Duodenal mucosa (tissue), 2 donors: Measurements from ENCODE around the gene PHAF1.

Experiments used
- H3K27ac ChIP-seq: one replicate; pipeline ENCODE4 v1.7.0; 2013; ENCODE audit warnings: low read depth, low read length
- H3K27me3 ChIP-seq, 2 donors: one replicate each; pipeline ENCODE4 v1.7.0; 2013; ENCODE audit warnings: low read length in 2 of 2, control low read depth in 1 of 2; ENCODE audit not compliant: insufficient read depth in 2 of 2, control insufficient read depth in 1 of 2
- H3K36me3 ChIP-seq, 2 donors: one replicate each; pipeline ENCODE4 v1.7.0; 2013; ENCODE audit warnings: low read length in 2 of 2, control low read depth in 1 of 2; ENCODE audit not compliant: insufficient read depth in 2 of 2, control insufficient read depth in 1 of 2
- H3K4me1 ChIP-seq, 2 donors: one replicate each; pipeline ENCODE4 v1.7.0; 2013; ENCODE audit warnings: low read length in 2 of 2, control low read depth in 1 of 2; ENCODE audit not compliant: insufficient read depth in 2 of 2, control insufficient read depth in 1 of 2
- H3K4me3 ChIP-seq, 2 donors: one replicate each; pipeline ENCODE4 v1.7.0; 2013; ENCODE audit warnings: low read length in 2 of 2, low read depth in 1 of 2
- H3K9ac ChIP-seq, 2 donors: one replicate each; pipeline ENCODE4 v1.7.0; 2013; ENCODE audit warnings: low read length in 2 of 2, low read depth in 1 of 2
- H3K9me3 ChIP-seq, 2 donors: one replicate each; pipeline ENCODE4 v1.7.0; 2013; ENCODE audit warnings: low read length in 2 of 2, control low read depth in 1 of 2; ENCODE audit not compliant: control insufficient read depth in 1 of 2

PHAF1 gene

GRCh38 chr16:67193536-67193935, 83.8 kb downstream of the PHAF1 start:
- Histone ChIP-seq H3K36me3 (peaks cover 43 to 54% of the 10 kb centered on the region in 2 donors), H3K27ac (no peak overlapping the region), H3K9me3 (no peaks in the 10 kb centered on the region), H3K4me3 (peak overlapping the region; percentile 92 to 96), H3K27me3 (no peaks in the 10 kb centered on the region), H3K4me1 (peaks cover 27 to 44% of the 10 kb centered on the region in 2 donors), H3K9ac (peak overlapping the region; percentile 80 to 99)

DNA sequence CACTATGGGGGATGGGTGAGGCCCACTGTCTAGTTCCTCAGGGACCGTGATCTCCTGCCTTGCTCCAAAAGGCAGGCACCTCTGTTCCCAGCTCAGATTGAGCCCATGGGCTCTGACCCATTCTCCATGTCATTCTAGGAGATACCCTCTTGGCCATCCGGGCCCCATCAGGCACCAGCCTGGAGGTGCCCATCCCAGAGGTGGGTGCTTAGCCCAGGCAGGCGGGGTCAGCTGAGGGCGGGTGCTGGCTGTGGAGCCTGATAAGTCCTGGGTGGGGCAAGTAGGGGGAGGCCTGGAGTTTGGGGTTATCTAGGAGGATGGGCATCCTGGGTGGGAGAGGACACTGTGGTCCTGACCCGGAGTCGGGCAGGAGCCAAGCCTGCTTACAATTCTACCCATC, 84.5 kb downstream of the PHAF1 start:
- Histone ChIP-seq H3K9ac (no peak overlapping the region), H3K9me3 (no peaks in the 10 kb centered on the region), H3K4me3 (no peak overlapping the region), H3K36me3 (peaks cover 43 to 54% of the 10 kb centered on the region in 2 donors), H3K27ac (no peak overlapping the region), H3K4me1 (peaks cover 30 to 46% of the 10 kb centered on the region in 2 donors), H3K27me3 (no peaks in the 10 kb centered on the region)

DNA sequence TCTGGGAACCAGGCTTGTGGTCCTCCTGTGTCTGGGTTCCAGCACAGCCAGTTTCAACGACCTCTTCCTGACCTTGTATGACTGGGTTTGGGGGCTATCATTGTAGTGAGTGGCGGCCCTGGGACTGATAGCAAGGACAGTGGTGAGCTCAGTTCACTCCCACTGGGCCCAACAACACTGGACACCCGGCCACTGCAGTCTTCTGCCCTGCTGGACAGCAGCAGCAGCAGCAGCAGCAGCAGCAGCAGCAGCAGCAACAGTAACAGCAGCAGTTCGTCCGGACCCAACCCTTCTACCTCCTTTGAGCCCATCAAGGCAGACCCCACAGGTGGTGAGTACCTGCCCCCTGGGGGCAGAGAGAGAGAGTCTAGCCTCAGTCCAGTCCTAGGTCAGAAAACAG, 85.9 kb downstream of the PHAF1 start:
- Histone ChIP-seq H3K9me3 (no peaks in the 10 kb centered on the region), H3K9ac (no peak overlapping the region), H3K36me3 (peaks cover 46 to 60% of the 10 kb centered on the region in 2 donors), H3K4me3 (no peak overlapping the region), H3K27ac (no peak overlapping the region), H3K4me1 (peaks cover 30 to 51% of the 10 kb centered on the region in 2 donors), H3K27me3 (no peaks in the 10 kb centered on the region)

- Histone ChIP-seq H3K9me3 (no peaks in the 10 kb centered on the region), H3K27ac (no peak overlapping the region), H3K4me1 (peaks cover 30 to 45% of the 10 kb centered on the region in 2 donors), H3K4me3 (no peak overlapping the region), H3K27me3 (no peaks in the 10 kb centered on the region), H3K9ac (no peak overlapping the region), H3K36me3 (peaks cover 50 to 70% of the 10 kb centered on the region in 2 donors)
These were observed 87.1 kb downstream of the PHAF1 start for GRCh38 chr16:67196881-67197280.

DNA sequence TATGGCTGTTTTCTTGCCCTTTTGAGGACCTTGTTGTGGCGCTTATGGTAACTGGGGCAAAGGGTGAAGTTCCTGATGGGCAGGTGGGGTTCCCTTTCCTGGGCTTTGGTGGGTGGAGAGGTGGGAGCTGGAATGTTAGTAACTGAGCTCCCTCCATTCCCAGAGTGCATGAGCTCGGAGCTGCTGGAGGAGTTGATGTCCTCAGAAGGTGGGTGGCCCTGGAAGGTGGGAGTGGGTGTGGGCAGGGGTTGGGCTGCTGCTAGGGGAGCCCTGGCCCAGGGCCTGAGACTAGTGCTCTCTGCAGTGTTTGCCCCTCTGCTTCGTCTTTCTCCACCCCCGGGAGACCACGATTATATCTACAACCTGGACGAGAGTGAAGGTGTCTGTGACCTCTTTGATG, 88.0 kb downstream of the PHAF1 start:
- Histone ChIP-seq H3K4me1 (peaks cover 28 to 41% of the 10 kb centered on the region in 2 donors), H3K9me3 (no peaks in the 10 kb centered on the region), H3K36me3 (peaks cover 52 to 78% of the 10 kb centered on the region in 2 donors), H3K27me3 (no peaks in the 10 kb centered on the region), H3K27ac (no peak overlapping the region), H3K9ac (peak overlapping the region; percentile 39 to 48), H3K4me3 (no peak overlapping the region)
